HG03439 (cell line): Measurements from ENCODE around the gene SEH1L.
"Not testable (repeated sequence)": the region's sequence is repeated elsewhere in the genome, so short reads cannot be mapped to it uniquely, and the experiment has no call there.

Experiments
- ATAC-seq: cut with Tn5 transposase; IDR thresholded peaks from one replicate; pipeline ENCODE4 v1.9.1; 2021; ENCODE audit warnings: mild to moderate bottlenecking, moderate library complexity; ENCODE audit not compliant: unreplicated experiment

SEH1L gene, protein sequence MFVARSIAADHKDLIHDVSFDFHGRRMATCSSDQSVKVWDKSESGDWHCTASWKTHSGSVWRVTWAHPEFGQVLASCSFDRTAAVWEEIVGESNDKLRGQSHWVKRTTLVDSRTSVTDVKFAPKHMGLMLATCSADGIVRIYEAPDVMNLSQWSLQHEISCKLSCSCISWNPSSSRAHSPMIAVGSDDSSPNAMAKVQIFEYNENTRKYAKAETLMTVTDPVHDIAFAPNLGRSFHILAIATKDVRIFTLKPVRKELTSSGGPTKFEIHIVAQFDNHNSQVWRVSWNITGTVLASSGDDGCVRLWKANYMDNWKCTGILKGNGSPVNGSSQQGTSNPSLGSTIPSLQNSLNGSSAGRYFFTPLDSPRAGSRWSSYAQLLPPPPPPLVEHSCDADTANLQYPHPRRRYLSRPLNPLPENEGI

DNA sequence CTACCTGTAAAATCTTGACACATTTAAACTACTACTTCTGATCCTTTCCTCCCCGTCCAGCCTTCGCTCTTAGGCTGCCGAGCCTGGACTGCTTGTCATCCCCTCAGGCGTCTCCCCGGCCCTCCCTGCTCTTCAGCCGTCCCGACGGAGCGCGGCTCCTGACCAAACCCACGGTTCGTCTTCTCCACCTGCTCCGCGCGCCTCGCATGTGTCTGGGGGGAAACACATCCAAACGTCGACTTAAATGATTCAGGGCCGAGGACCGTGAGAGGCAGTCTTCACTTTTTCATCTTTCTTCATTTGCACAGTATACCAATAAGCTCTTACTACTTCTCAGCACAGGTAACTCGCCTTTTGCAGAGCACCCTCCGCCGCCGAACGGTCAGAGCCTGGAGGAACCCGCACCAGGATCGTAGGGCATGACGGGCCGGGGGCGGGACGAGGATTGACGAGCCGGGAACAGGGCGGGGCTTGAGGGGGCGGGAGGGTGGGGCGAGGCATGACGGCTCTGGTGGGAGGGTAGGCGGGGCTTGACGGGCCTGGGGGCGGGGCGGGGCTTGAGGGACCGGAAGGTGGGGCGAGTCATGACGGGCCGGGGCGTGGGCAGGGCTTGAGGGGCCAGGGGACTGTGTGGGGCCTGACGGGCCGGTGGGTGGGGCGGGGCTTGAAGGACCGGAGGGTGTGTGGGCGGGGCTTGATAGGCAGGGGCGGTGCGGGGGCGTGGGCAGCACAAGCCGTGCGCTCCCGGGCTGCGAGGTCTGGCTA is at the start of gene SEH1L:
Gene SEH1L, plus strand, starts transcription at position 727 of the 765 bp plus-strand sequence. CDS start 111 bp downstream, outside the sequence.
- ATAC-seq: peak; percentile 73

DNA sequence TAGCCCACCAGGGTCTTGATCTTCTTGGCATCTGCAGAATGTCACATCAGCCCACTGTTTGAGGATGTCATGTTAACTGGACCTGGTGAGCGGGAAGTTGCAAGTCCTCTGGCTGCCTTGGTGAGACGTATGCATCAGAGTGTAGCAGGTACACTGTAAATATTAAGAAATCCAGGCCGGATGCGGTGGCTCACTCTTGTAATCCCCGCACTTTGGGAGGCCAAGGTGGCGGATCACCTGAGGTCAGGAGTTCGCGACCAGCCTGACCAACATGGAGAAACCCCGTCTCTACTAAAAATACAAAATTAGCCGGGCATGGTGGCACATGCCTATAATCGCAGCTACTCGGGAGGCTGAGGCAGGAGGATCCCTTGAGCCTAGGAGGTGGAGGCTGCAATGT is 46.6 kb upstream of the SEH1L start:
- ATAC-seq: not testable (repeated sequence)

DNA sequence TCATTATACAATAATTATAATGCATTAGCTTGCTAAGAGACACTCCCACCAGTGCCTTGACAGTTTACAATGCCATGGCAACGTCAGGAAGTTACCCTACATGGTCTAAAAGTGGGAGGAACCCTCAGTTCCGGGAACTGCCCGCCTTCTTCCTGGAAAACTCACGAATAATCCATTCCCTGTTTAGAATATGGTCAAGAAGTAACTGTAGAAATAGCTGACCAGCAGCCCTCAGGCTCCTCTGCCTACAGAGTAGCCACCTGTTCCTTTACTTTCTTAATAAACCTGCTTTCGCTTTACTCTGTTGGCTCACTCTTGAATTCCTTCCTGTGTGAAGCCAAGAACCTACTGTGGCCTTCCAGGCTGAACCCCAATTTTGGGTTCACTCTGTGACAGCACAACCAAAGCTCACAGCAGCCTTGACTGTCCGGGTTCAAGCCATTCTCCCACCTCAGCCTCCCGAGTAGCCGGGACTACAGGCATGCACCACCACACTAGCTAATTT is 43.7 kb upstream of the SEH1L start:
- ATAC-seq: no peak

DNA sequence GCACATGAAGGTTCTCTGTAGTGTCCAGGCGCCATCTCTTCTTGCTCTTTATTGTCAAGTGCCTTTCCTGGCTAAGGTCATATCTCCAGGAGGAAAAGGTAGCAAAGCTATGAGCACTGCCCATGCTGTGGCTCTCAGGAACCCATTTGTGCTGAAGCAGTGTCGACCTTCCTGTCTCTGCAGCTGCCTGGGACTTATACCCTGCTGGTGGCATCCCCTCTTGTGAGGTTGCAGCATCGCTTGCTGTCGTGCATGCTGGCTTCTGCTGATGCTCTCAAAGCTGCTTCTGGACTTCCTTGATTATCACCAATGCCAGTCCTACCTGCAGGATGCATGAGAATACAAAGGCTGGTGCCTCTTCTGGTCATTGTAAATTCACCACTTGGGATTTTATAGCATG is 41.7 kb upstream of the SEH1L start:
- ATAC-seq: no peak

DNA sequence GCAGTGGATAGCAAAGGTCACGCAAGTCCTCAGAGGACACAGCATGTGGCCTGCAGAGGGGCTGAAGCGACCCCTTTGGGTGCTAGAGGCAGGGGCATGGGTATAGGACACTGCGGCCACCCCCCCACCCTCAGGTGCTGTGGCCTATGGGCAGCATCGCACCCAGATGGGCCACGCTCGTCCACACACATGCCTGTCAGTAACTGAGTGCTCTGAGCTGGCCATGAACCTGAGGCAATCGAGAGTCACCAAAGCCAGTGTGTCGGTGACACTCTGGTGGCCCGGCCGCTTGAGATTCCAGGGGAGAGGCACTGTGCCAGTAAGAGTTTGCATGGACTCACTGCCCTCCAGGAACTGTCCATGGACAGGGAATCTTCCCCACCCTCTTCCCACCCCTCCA is 41.0 kb upstream of the SEH1L start:
- ATAC-seq: no peak

DNA sequence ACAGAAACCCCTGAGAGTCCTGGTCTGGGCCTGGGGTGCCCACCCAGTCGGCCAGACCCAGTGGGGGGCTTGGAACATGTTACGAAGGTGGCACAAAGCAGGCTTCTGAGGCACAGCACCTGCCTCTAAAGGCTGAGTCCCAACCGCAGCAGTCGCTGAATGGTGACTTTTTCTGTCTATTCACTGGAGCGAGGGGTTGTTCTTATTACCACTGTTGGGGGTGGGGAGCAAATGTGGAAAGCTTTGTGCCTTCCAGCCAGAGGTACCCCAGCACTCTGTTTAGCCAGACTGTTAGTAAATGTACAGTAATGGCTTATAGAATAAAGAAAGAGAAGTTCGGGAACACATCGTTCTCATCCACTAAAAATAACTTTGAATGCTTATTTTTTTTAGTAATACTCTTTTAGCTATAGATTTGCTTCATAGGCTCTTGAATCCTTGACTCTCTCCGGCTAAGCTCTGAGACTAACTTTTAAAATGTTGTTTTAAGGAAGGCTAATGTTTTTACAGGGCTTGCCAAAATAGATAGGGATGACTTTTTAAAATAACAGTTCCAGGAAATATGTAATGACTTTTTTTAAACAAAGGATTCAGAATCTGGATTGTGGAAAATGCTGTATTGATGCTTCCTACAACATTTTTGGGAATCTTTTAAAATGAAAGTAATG is 40.4 kb upstream of the SEH1L start:
- no peak for ATAC-seq

DNA sequence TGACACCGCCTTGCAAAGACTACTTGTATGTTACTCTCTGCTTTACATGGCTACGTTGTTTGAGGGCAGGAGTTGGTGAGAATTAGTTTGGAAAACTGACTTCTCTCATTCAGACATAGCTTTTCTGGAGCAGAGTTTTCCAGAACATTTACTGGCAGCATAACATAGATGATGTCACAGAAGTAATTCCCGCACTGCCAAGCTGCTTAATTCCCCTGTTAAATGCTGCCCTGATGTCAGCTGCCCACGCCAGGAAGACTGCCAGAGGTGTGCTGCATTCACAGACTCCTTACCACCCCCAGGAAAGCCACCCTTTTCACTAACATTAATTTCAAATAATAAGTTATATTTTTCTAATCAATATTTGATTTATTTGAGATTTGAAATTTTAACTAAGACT is 39.1 kb upstream of the SEH1L start:
- no peak for ATAC-seq

DNA sequence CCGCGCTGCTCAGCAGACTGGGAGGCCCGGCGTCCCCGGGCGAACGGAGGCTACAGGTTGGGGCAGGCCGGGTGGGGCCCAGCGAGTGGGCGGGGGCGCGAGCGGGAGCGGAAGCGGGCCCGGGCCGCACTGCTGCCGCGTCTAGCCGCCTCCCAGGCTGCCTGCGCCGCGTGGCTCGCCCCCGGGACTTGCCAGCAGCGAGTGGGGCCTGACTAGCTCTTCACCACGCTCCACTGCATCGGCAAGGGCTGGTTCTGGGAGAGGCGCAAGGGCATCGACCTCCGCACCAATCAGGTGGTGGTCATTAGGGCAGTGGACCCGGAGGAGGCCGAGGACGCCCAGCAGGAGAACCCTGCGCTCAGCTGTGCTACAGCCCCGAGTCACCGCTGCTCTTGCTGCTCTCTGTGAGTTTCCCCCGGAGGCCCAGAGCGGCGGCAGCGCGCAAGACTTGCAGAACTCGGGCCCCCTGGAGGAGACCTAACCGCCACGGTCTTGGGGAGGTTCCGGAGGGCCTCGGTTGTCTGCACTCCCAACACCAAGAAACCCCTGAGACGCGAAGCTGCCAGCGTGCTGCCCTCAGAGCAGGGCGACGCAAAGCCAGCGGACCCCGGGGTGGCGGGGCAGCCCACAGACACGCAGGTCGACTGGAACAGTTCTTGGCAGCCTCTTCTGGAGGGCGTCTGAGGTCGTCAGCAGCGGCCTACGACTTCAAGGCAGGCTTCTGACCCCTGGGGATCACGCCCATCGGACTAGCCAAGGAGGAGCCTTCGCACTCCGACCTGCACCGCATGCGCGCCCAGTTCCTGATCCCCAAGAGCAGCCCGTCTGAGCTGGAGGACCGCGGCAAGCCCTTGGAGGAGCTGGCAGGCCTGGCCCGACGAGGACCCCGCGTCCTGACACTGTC is 36.5 kb upstream of the SEH1L start:
- ATAC-seq: no peak

DNA sequence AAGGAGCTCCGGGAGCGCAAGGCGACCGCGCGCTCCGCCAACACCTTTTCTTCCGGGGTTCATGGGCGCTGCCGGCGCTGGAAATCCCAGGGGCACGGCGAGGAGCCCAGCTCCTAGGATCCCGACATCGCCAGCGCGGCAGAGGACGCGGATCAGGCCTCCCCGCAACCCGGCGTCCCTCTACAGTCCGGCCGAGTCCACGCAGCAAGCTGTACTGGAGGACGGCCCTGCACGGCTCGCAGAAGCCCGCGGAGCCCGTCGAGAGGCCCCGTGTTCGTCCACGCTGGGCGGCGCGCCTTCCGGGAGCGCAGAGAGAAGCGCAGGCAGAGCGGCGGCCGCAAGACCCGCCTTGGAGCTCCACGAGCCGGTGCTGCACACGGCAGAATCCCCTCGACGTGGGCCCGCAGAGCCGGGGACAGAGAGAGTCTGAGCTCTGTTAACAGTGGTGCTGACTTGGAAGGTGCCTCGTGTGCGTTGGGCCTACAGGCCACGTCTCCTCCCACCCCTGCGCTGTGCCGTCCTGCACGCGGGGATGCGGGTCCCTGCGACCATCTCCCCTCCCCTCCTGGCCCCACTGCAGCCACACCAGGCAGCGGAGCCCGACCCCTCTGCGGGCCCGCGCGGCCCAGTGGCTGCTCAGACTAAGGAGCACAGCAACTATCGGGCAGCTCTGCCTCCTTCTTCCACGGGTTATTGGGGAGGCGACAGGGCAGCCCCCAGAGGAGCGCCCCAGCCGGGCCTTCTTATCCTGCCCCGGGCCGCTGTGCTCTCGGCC is 35.7 kb upstream of the SEH1L start:
- no peak for ATAC-seq

DNA sequence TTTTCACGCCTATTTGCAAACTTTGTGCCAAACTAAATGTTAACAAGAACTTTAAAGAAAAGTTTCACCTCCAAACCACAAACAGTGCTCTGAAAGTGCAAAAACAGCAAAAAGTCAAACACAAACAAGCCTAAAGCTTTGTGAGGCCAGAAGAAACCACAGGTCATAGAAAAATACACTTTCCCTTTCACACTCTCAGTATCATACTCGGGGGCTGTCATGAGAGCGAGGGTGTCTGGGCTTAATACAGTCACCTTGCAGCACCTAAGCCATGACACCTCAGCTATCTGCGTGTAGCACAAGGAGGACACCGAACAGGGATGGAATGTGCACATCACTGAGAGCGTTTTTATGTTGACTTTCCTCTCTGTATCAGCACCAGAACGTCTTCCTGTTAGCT is 26.6 kb upstream of the SEH1L start:
- ATAC-seq: no peak

DNA sequence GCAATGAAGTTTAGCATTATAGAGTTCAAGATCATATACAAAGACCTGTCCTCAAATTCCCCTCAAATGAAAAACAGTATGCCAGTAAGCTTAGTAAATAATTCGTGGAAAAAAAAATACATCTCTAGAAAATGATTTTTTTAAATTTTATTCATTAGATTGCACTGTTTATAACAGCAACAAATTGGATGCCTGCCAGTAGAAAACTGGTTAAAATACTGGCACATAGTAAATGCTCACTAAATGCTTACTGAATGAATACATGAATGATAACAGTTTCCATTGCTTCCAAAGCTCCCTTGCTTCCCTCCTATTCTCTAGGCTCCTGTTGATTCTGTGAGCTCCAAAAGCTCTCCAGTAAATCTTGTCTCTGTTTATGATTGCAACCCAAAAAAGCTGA is 25.5 kb upstream of the SEH1L start:
- ATAC-seq: no peak

DNA sequence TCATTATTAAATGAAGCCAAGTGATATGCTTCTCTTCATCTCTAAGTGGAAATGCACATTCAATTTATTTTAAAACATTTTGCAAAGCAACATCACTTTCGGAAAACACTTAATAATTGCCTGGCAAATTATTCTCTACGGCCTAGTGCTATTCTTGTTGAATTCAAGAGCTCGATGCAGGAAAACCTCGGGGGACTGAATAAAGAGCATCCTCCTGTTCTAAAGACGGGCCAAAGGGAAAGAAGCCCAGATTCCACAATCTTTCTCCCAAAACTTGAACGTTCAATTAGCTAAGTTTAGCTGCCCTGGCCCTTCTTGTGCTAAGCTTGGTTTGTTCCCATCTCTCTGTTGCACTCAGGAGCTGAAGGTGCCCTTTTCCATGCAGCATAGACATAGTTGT is 23.2 kb upstream of the SEH1L start:
- ATAC-seq: no peak

DNA sequence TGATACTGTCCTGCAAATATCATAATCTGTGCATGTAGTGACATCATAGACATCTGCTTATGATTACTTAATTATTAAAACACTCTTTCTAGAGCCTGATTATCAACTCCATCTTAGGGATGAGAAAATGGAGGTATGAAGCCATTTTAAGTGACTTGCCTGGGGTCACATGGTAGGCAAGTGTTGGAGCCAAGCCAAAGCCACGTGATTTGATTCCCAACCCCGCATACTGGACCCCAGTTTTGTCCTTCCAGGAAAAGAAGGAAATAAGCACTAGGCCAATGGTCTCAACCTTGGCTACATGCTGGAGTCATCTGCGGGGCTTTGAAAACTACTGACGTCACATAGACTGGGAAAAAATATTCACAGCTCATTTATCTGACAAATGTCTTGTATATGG is 19.6 kb upstream of the SEH1L start:
- ATAC-seq: no peak

DNA sequence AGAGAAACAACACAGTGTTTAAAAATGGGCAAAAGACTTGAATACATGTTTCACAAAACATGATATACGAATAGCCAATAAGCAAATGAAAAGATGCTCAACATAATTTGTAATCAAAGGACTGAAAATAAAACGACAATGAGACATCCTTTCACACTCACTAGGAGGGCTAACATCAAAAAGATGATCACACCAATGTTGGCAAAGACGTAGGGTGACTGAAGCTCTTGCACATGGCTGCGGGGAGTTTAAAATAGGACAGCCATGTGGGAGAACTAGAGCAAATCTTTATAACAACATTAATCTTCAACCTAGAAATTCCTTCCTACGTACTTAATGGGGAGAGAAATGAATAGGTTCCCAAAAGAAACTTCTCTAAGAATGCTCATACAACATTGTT is 19.2 kb upstream of the SEH1L start:
- ATAC-seq: no peak

DNA sequence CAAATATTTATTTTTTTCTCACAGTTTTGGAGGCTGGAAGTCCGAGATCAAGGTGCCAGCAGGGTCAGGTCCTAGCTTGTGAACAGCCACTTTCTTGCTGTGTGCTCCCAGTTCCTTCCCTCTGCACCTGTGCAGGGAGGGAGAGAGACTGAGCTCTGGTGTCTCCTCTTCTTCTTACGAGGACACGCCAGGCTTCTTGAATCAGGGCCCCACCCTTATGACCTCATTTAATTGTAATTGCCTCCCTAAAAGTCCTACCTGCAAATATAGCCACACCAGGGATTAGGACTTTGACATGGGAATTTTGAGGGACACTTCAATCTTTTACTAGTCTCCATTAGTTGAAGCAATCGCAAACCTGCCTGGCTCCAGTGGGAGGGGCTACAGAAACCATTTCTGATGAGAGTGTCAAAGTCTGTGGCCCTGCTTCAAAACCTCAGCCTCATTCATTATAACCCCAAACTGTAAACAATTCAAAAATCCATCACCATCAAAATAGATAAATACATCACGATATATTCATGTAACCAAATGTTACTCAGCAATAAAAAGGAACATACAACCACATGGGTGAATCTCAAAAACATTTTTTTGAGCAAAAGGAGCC is 18.2 kb upstream of the SEH1L start:
- ATAC-seq: no peak

DNA sequence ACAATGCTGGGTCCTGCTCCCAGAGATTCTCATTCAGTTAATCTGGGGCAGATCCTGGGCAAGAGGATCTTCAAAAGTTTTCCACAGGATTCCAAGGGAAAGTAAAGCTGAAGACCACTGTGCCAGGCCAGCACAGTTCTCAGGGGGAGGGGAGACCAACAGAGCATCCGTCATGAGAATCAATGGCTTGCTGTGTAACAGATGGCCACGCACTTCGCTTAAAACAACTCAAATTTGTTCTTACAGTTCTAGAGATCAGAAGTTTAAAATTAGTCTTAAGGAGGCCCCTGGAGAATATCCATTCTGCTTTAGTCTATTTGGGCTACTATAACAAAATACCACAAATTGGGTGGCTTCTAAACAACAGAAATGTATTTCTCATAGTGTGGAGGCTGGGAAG is 17.4 kb upstream of the SEH1L start:
- no peak for ATAC-seq

DNA sequence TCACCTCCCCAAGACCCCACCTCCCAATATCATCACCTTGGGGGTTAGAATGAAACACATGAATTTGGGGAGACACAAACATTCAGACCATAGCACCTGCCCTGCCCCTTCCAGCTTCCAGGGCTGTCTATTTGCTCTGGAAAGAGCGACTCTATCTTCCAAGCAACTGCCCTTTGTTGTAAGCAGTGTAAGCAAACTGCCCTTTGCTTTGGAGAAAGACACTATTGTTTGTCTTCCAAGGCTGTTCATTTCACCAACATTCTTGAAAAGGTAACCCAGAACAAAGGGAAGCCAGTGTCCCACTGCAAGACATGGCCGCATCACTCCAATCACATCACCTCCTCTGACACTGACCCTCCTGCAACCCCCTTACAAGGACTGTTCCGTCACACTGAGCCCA is 16.9 kb upstream of the SEH1L start:
- ATAC-seq: no peak

DNA sequence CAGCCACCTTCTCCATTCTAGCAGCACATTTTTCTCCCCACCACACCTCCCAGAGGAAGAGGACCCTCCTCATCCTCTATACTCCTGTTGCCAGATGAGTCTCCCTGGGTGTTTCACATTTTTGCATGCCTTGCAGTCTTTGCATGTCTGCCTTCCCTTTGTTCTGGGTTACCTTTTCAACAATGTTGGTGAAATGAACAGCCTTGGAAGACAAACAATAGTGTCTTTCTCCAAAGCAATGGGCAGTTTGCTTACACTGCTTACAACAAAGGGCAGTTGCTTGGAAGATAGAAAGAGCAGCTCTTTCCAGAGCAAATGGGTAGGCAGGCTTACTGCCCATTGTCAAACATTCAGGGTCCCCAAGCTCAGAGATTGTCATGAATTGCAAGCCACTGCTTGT is 14.5 kb upstream of the SEH1L start:
- ATAC-seq: no peak

DNA sequence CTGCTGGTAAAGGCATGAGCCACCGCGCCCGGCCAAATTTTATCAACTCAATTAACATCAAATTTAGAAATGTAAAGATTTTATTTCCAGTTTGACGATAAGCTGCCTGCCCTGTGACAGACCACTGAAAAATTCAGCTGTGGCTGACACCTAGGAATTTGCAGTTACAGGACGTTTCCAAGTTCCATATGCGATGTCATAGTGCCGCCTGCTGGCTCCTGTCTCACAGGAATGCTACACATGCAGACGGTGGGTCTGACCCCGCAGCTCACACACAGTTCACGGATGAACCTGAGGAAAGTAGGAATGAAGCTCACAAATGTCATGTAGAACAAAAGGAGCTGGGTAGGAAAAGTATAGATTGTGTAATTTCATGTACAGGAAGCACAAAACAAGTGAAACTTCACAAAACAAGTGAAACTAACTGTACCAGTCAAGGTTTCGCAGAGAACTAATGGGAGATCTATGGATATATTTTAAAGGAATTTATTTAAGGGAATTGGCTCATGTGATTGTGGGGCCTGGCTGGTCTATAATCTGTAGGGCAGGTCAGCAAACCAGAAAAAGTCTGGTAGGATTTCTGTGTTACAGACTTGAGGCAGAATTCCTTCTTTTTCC is 13.2 kb upstream of the SEH1L start:
- no peak for ATAC-seq
